SK-N-SH (cell line): ENCODE results near the gene ZNF341. TPM values are rescaled to one million over a fixed set of nuclear protein-coding genes. Genes with fewer than 3 reads are reported as not detected.

ENCODE experiments used
- CTCF ChIA-PET: fragments of 300-600, 350-600 bp; formaldehyde crosslinking; extraction: SDS; loops from one replicate; lab custom pipeline; 2021; lab: Yijun Ruan, JAX
- POLR2A ChIA-PET: fragments of 350-600 bp; sonication (Branson Sonifier 250); formaldehyde crosslinking; extraction: SDS; loops from one replicate; lab custom pipeline; 2020; ENCODE audit warnings: antibody characterized with exemption, inconsistent platforms; lab: Yijun Ruan, JAX
- DNase-seq: peaks from one replicate; pipeline ENCODE4 v3.0.0; 2012
- H2AFZ ChIP-seq: fragments of 200-600 bp; sonication (generic); 2 replicates; pipeline ENCODE4 v1.8.1; 2016; ENCODE audit warnings: antibody characterized with exemption, mild to moderate bottlenecking, low read depth
- H3F3A ChIP-seq: fragments of 200-600 bp; sonication (generic); replicated peaks from 2 replicates; pipeline ENCODE3; 2016; ENCODE audit warnings: antibody characterized with exemption, mild to moderate bottlenecking; ENCODE audit not compliant: insufficient read depth
- H3K27ac ChIP-seq, 2 experiments: fragments of 200-500 bp in 1 of 2; fragments of 200-600 bp in 1 of 2; sonication (Bioruptor generic) in 1 of 2; sonication (generic), shearing (Covaris generic) in 1 of 2; 2 replicates each; pipeline versions ENCODE4 v1.5.1 to v1.6.1; 2014 to 2016; ENCODE audit warnings: low read depth in 2 of 2, inconsistent platforms in 1 of 2, low read length in 1 of 2, mild to moderate bottlenecking in 1 of 2, mixed read lengths in 1 of 2
- H3K27me3 ChIP-seq: fragments of 200-600 bp; sonication (generic), shearing (Covaris generic); 2 replicates; pipeline ENCODE4 v1.6.1; 2016; ENCODE audit warnings: mixed run types; ENCODE audit not compliant: insufficient read depth
- H3K36me3 ChIP-seq, 2 experiments: fragments of 200-500 bp in 1 of 2; fragments of 200-600 bp in 1 of 2; sonication (Bioruptor generic) in 1 of 2; sonication (generic) in 1 of 2; replicated peaks in 1 of 2; 2 replicates each; pipeline versions ENCODE3 to v1.5.1; 2014 to 2016; ENCODE audit warnings: low read length in 1 of 2, mild to moderate bottlenecking in 1 of 2; ENCODE audit not compliant: insufficient read depth in 2 of 2, control insufficient read depth in 1 of 2
- H3K4me1 ChIP-seq, 2 experiments: fragments of 200-500 bp in 1 of 2; fragments of 200-600 bp in 1 of 2; sonication (Bioruptor generic) in 1 of 2; sonication (generic), shearing (Covaris generic) in 1 of 2; 2 replicates each; pipeline versions ENCODE4 v1.5.1 to v1.6.1; 2014 to 2016; ENCODE audit warnings: low read depth in 1 of 2, low read length in 1 of 2, mixed run types in 1 of 2; ENCODE audit not compliant: insufficient read depth in 2 of 2, control insufficient read depth in 1 of 2
- H3K4me2 ChIP-seq: fragments of 200-600 bp; sonication (generic), shearing (Covaris generic); 2 replicates; pipeline ENCODE4 v1.6.1; 2017; ENCODE audit warnings: mixed run types
- H3K4me3 ChIP-seq, 2 experiments: fragments of 200-500 bp in 1 of 2; fragments of 200-600 bp in 1 of 2; sonication (Bioruptor generic) in 1 of 2; sonication (generic), shearing (Covaris generic) in 1 of 2; 2 replicates each; pipeline versions ENCODE4 v1.5.1 to v1.8.1; 2014 to 2016; ENCODE audit warnings: low read depth in 2 of 2, inconsistent platforms in 1 of 2, low read length in 1 of 2, mild to moderate bottlenecking in 1 of 2, mixed read lengths in 1 of 2, moderate library complexity in 1 of 2
- H3K79me2 ChIP-seq: fragments of 200-600 bp; sonication (generic); 2 replicates; pipeline ENCODE4 v1.8.1; 2017; ENCODE audit warnings: mild to moderate bottlenecking; ENCODE audit not compliant: insufficient read depth
- H3K9ac ChIP-seq: fragments of 200-600 bp; sonication (generic); 2 replicates; pipeline ENCODE4 v1.6.1; 2017; ENCODE audit warnings: mixed run types
- H3K9me2 ChIP-seq: fragments of 200-600 bp; sonication (generic); 2 replicates; pipeline ENCODE4 v1.6.1; 2017; ENCODE audit warnings: mixed run types
- H3K9me3 ChIP-seq: fragments of 200-600 bp; sonication (generic); 2 replicates; pipeline ENCODE4 v1.6.1; 2017; ENCODE audit warnings: mixed run types, mild to moderate bottlenecking, moderate library complexity
- H4K20me1 ChIP-seq: fragments of 200-600 bp; sonication (generic); 2 replicates; pipeline ENCODE4 v1.6.1; 2017; ENCODE audit warnings: mild to moderate bottlenecking, mixed run types; ENCODE audit not compliant: insufficient read depth
- JUND ChIP-seq: IDR thresholded peaks from 2 replicates; pipeline ENCODE4 v1.4.0; 2012
- MAX ChIP-seq: IDR thresholded peaks from 2 replicates; pipeline ENCODE4 v1.4.0; 2012; ENCODE audit warnings: low read depth
- MXI1 ChIP-seq: IDR thresholded peaks from 2 replicates; pipeline ENCODE4 v1.6.1; 2012; ENCODE audit warnings: mild to moderate bottlenecking, low read depth, low read length, improper control_type of control experiment
- NFIC ChIP-seq: IDR thresholded peaks from 2 replicates; pipeline ENCODE4 v1.4.0; 2012; ENCODE audit warnings: borderline replicate concordance
- NRF1 ChIP-seq: IDR thresholded peaks from 2 replicates; pipeline ENCODE4 v1.6.1; 2012; ENCODE audit warnings: low read depth, mild to moderate bottlenecking, low read length
- PBX3 ChIP-seq: IDR thresholded peaks from 2 replicates; pipeline ENCODE4; 2012
- RCOR1 ChIP-seq: fragments of 150-350 bp; IDR thresholded peaks from 2 replicates; pipeline ENCODE4 v1.6.1; 2017; ENCODE audit warnings: antibody characterized with exemption, low read length
- REST ChIP-seq: IDR thresholded peaks from 2 replicates; pipeline ENCODE4 v1.6.1; 2012; ENCODE audit warnings: mild to moderate bottlenecking, low read depth, low read length, moderate library complexity
- RFX5 ChIP-seq: IDR thresholded peaks from 2 replicates; pipeline ENCODE4 v1.6.1; 2012; ENCODE audit warnings: mild to moderate bottlenecking, improper control_type of control experiment, low read length
- RXRA ChIP-seq: IDR thresholded peaks from 2 replicates; pipeline ENCODE4 v1.4.0; 2012; ENCODE audit warnings: low read depth, mild to moderate bottlenecking, borderline replicate concordance
- SIN3A ChIP-seq: IDR thresholded peaks from 2 replicates; pipeline ENCODE4 v1.6.1; 2012; ENCODE audit warnings: low read depth, mild to moderate bottlenecking, low read length, moderate library complexity, borderline replicate concordance
- SMC3 ChIP-seq: IDR thresholded peaks from 2 replicates; pipeline ENCODE4 v1.6.1; 2012; ENCODE audit warnings: low read depth, low read length, improper control_type of control experiment
- TAF1 ChIP-seq: IDR thresholded peaks from 2 replicates; pipeline ENCODE4 v1.6.1; 2012; ENCODE audit warnings: low read depth, mild to moderate bottlenecking, low read length, moderate library complexity, borderline replicate concordance
- USF2 ChIP-seq: fragments of 150-350 bp; IDR thresholded peaks from 2 replicates; pipeline ENCODE4 v1.6.1; 2017; ENCODE audit warnings: antibody characterized with exemption, low read length, low read depth, borderline replicate concordance
- WGBS: methylation state at CpG from one replicate; pipeline ENCODE4 v1.1.6; 2017; ENCODE audit warnings: low lambda C conversion rate; 5-methylcytosine and 5-hydroxymethylcytosine counted together
- polyA plus RNA-seq, 3 experiments: library from polyadenylated mRNA; depleted of rRNA; stranded (reverse); fragments of >200 nt; gene quantifications; 2 replicates each; pipeline ENCODE4 v1.2.3, GENCODE V29; 2012

The ZNF341 gene
- polyA plus RNA-seq, 1 of the 3 experiments (the other 2 are of a cell fraction) = 3.2 TPM

- Histone ChIP-seq H3K4me3 (no peak overlapping the region), H3K4me2 (no peak overlapping the region), H3K9me2 (no peaks in the 10 kb centered on the region), H3K9ac (no peak overlapping the region), H3K4me1 (peaks cover 7 to 22% of the 10 kb centered on the region in 2 experiments; a peak in 2 of 4 replicates), H4K20me1 (peaks cover 82% of the 10 kb centered on the region), H3K27ac (no peak overlapping the region), H3K9me3 (no peaks in the 10 kb centered on the region), H2AFZ (no peak overlapping the region), H3K36me3 (peaks cover 3 to 4% of the 10 kb centered on the region in 2 experiments), H3K27me3 (no peaks in the 10 kb centered on the region), H3K79me2 (peaks cover 94% of the 10 kb centered on the region), H3F3A (peaks cover 13% of the 10 kb centered on the region)
- POLR2A ChIA-PET = no interaction called here
- WGBS = 98% methylated on average over 3 of the region's 3 CpGs
- DNase-seq = no peak
- CTCF ChIA-PET = interaction anchor here (1.7 kb wide), 1 partner anchor 24 kb away, joined by 5 read pairs; no protein-coding TSS in a partner anchor
- TF ChIP-seq TAF1 (no peak), MXI1 (no peak), RFX5 (no peak), MAX (no peak), SIN3A (no peak), JUND (no peak), USF2 (no peak), PBX3 (no peak), NFIC (no peak), SMC3 (no peak), NRF1 (no peak), REST (no peak), RXRA (no peak), RCOR1 (no peak)
Observed at GRCh38 chr20:33815671-33816070, 83.9 kb downstream of the ZNF341 start.
